ENCODE measurements around the gene GRIA1.

DNA sequence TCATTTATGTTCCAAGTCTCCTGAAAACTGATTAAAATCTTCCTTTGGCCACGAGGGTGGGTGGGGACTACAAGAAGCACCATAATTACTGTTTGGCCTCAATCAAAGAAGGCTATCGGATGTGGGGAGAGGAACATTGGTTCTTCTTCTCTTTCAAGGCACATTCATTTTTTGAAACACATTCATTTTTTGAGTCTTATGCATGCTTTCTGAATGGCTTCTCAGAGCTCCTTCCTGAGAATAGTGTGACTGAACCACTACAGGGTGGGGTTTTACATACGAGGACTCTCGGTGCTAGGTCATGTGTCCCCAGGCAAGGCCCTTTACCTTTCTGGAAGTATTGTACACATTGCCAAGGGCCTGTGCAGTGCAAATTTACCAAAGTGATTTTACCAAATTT, 7.0 kb upstream of the GRIA1 start:
- TF ChIP-seq, protein P1, sequence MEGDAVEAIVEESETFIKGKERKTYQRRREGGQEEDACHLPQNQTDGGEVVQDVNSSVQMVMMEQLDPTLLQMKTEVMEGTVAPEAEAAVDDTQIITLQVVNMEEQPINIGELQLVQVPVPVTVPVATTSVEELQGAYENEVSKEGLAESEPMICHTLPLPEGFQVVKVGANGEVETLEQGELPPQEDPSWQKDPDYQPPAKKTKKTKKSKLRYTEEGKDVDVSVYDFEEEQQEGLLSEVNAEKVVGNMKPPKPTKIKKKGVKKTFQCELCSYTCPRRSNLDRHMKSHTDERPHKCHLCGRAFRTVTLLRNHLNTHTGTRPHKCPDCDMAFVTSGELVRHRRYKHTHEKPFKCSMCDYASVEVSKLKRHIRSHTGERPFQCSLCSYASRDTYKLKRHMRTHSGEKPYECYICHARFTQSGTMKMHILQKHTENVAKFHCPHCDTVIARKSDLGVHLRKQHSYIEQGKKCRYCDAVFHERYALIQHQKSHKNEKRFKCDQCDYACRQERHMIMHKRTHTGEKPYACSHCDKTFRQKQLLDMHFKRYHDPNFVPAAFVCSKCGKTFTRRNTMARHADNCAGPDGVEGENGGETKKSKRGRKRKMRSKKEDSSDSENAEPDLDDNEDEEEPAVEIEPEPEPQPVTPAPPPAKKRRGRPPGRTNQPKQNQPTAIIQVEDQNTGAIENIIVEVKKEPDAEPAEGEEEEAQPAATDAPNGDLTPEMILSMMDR (IDR thresholded peaks at IDR 0.05; ENCODE audit: low read length) = no peak
- TF ChIP-seq EZH2 (optimal IDR thresholded peaks at IDR 0.05; ENCODE audit: low read depth, low read length) = no peak

Measured in MM.1S (cell line).